OCI-LY7 (cell line): ENCODE data around the gene ARMH4. TPM values are rescaled to one million over a fixed set of nuclear protein-coding genes. Genes with fewer than 3 reads are reported as not detected.

Experiments
- BruUV-seq: library from RNA; stranded (reverse); fragments of 400-500 nt; replicated peaks from 2 replicates; lab custom pipeline; 2021; lab: Mats Ljungman, UMichigan
- CTCF ChIA-PET: fragments of 300-600 bp; sonication (Branson Sonifier 250); formaldehyde crosslinking; loops from one replicate; lab custom pipeline; 2022; ENCODE audit warnings: antibody characterized with exemption; ENCODE audit not compliant: unreplicated experiment; lab: Charles Lee
- POLR2A ChIA-PET: fragments of 300-600 bp; sonication (Branson Sonifier 250); formaldehyde crosslinking; loops from one replicate; lab custom pipeline; 2022; ENCODE audit warnings: antibody characterized with exemption; lab: Charles Lee
- DNase-seq: peaks from one replicate; pipeline ENCODE4 v3.0.0-alpha.2; 2015; ENCODE audit warnings: low spot score
- H2AFZ ChIP-seq: fragments of 200-600 bp; sonication (generic), shearing (Covaris generic); 2 replicates; pipeline ENCODE4 v1.6.1; 2014; ENCODE audit warnings: mild to moderate bottlenecking, antibody characterized with exemption, low read length, moderate library complexity
- H3K27ac ChIP-seq: fragments of 200-600 bp; sonication (generic); 2 replicates; pipeline ENCODE4 v1.5.1; 2014; ENCODE audit warnings: mixed run types, low read depth, mild to moderate bottlenecking, moderate library complexity, low read length, inconsistent platforms; ENCODE audit not compliant: poor library complexity, severe bottlenecking
- H3K36me3 ChIP-seq: fragments of 200-600 bp; sonication (generic); 2 replicates; pipeline ENCODE4 v1.6.1; 2014; ENCODE audit warnings: mild to moderate bottlenecking, antibody characterized with exemption, low read length, moderate library complexity, mixed read lengths; ENCODE audit not compliant: insufficient read depth
- H3K4me1 ChIP-seq: fragments of 200-600 bp; sonication (generic); 2 replicates; pipeline ENCODE4 v1.5.1; 2014; ENCODE audit warnings: mild to moderate bottlenecking, low read length; ENCODE audit not compliant: insufficient read depth, poor library complexity, severe bottlenecking
- H3K4me2 ChIP-seq: fragments of 200-600 bp; sonication (generic); 2 replicates; pipeline ENCODE4 v1.6.1; 2014; ENCODE audit warnings: mild to moderate bottlenecking, low read length
- H3K4me3 ChIP-seq: fragments of 200-600 bp; sonication (generic); 2 replicates; pipeline ENCODE4 v1.5.1; 2014; ENCODE audit warnings: mild to moderate bottlenecking, low read depth, low read length; ENCODE audit not compliant: poor library complexity, severe bottlenecking
- H3K79me2 ChIP-seq: fragments of 200-600 bp; sonication (generic); 2 replicates; pipeline ENCODE4 v1.6.1; 2016; ENCODE audit warnings: low read depth, mild to moderate bottlenecking, low read length, moderate library complexity, mixed read lengths; ENCODE audit not compliant: insufficient read depth
- H3K9me2 ChIP-seq: fragments of 200-600 bp; sonication (generic); 2 replicates; pipeline ENCODE4 v1.6.1; 2016; ENCODE audit warnings: mild to moderate bottlenecking, low read length, mixed read lengths; ENCODE audit not compliant: insufficient read depth
- H3K9me3 ChIP-seq: fragments of 200-600 bp; sonication (generic); 2 replicates; pipeline ENCODE4 v1.6.1; 2014; ENCODE audit warnings: mild to moderate bottlenecking, mixed run types, low read length, mixed read lengths
- H4K20me1 ChIP-seq: fragments of 200-600 bp; sonication (generic); 2 replicates; pipeline ENCODE4 v1.6.1; 2014; ENCODE audit warnings: mild to moderate bottlenecking, antibody characterized with exemption, low read length, moderate library complexity, mixed read lengths; ENCODE audit not compliant: insufficient read depth
- CTCF ChIP-seq: fragments of 200-600 bp; sonication (generic); conservative IDR thresholded peaks from 2 replicates; pipeline ENCODE4 v1.5.1; 2014; ENCODE audit warnings: mild to moderate bottlenecking, antibody characterized with exemption, low read length, moderate library complexity, mixed read lengths
- EZH2phosphoT487 ChIP-seq: fragments of 200-600 bp; sonication (generic); IDR thresholded peaks from 2 replicates; pipeline ENCODE4 v1.6.1; 2018; ENCODE audit warnings: low read depth, borderline replicate concordance, mild to moderate bottlenecking, mixed run types, antibody characterized with exemption, low read length, moderate library complexity, mixed read lengths
- intact Hi-C: fragments of 100-400 bp; cut with micrococcal nuclease; formaldehyde crosslinking; loops from one replicate; pipeline ENCODE4 v1.10.0; 2022; ENCODE audit not compliant: unreplicated experiment
- total RNA-seq, 2 experiments: library from RNA; depleted of rRNA in 1 of 2; stranded (reverse); fragments of >200 nt in 1 of 2; shearing (Covaris generic) in 1 of 2; gene quantifications; 2 replicates each; pipeline ENCODE4 v1.2.3, GENCODE V29; 2014 to 2022

ARMH4 gene
- total RNA-seq, 2 experiments from 2014 or later = 0.25 TPM; not detected in 1

GRCh38 chr14:58121530-58122186 is 30.4 kb downstream of the ARMH4 start:
- no peaks in the 10 kb centered on the region for H3K4me1 ChIP-seq
- no peaks in the 10 kb centered on the region for H3K36me3 ChIP-seq
- no peak overlapping the region for H2AFZ ChIP-seq
- ChIA-PET CTCF (no interaction called here), POLR2A (no interaction called here)
- no peaks in the 10 kb centered on the region for H3K9me3 ChIP-seq
- no peak for DNase-seq
- intact Hi-C loops = no loop called here
- no peaks in the 10 kb centered on the region for H4K20me1 ChIP-seq
- H3K79me2 ChIP-seq = no peaks in the 10 kb centered on the region
- no peaks in the 10 kb centered on the region for H3K9me2 ChIP-seq
- no TSS peak for BruUV-seq
- TF ChIP-seq EZH2phosphoT487 = no peak
- TF ChIP-seq CTCF = no peak
- no peak overlapping the region for H3K27ac ChIP-seq
- H3K4me3 ChIP-seq = no peak overlapping the region
- no peak overlapping the region for H3K4me2 ChIP-seq

GRCh38 chr14:58119381-58119780 is 32.6 kb downstream of the ARMH4 start:
- H3K4me1 ChIP-seq = no peaks in the 10 kb centered on the region
- ChIA-PET POLR2A (no interaction called here), CTCF (no interaction called here)
- H3K4me3 ChIP-seq = no peak overlapping the region
- H2AFZ ChIP-seq = no peak overlapping the region
- no peak for DNase-seq
- intact Hi-C loops = no loop called here
- H4K20me1 ChIP-seq = no peaks in the 10 kb centered on the region
- no peaks in the 10 kb centered on the region for H3K79me2 ChIP-seq
- no TSS peak for BruUV-seq
- TF ChIP-seq EZH2phosphoT487 = no peak
- no peak for TF ChIP-seq CTCF
- no peak overlapping the region for H3K4me2 ChIP-seq
- no peaks in the 10 kb centered on the region for H3K9me3 ChIP-seq
- H3K27ac ChIP-seq = no peak overlapping the region
- H3K36me3 ChIP-seq = no peaks in the 10 kb centered on the region
- H3K9me2 ChIP-seq = 0 out of 2 replicates have a peak, but pooled peaks cover 2% of the 10 kb centered on the region

GRCh38 chr14:58118097-58118815 is 33.8 kb downstream of the ARMH4 start:
- Histone ChIP-seq H3K36me3 (no peaks in the 10 kb centered on the region), H3K79me2 (no peaks in the 10 kb centered on the region), H3K4me3 (no peak overlapping the region), H2AFZ (no peak overlapping the region), H4K20me1 (no peaks in the 10 kb centered on the region), H3K27ac (no peak overlapping the region), H3K9me3 (no peaks in the 10 kb centered on the region), H3K9me2 (0 out of 2 replicates have a peak, but pooled peaks cover 2% of the 10 kb centered on the region), H3K4me1 (no peaks in the 10 kb centered on the region), H3K4me2 (no peak overlapping the region)
- BruUV-seq = no TSS peak
- ChIA-PET POLR2A (no interaction called here), CTCF (no interaction called here)
- DNase-seq = no peak
- intact Hi-C loops = no loop called here
- TF ChIP-seq EZH2phosphoT487 = no peak
- TF ChIP-seq CTCF = no peak
